Fibroblast of skin of back (primary cell): ENCODE data around the gene DNAJB4.
"Not testable (repeated sequence)": the region's sequence is repeated elsewhere in the genome, so short reads cannot be mapped to it uniquely, and the experiment has no call there.

Source experiments
- DNase-seq: peaks from one replicate; pipeline ENCODE4 v3.0.0-alpha.2; 2013

DNAJB4 gene

DNA sequence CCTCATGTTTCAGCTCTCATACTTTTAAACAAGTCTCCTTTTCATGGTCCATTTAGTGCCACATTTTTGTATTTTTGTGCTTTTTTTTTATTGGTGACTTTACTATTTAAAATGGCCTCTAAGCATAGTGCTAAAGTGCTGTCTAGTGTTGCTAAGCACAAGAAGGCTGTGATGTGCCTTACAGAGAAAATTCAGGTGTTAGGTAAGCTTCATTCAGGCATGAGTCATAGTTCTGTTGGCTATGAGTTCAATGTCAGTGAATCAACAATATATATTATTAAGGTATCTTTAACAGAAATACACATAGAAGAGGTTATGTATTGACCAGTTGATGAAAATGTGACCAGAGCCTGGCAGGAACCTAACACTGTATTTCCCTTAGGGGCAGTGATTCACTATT lies 13.1 kb upstream of the DNAJB4 start:
- no peak for DNase-seq

GRCh38 chr1:77994117-77994705 lies 10.5 kb upstream of the DNAJB4 start:
- no peak for DNase-seq

- no peak for DNase-seq
These were observed 8.0 kb upstream of the DNAJB4 start for GRCh38 chr1:77996734-77997133.

DNA sequence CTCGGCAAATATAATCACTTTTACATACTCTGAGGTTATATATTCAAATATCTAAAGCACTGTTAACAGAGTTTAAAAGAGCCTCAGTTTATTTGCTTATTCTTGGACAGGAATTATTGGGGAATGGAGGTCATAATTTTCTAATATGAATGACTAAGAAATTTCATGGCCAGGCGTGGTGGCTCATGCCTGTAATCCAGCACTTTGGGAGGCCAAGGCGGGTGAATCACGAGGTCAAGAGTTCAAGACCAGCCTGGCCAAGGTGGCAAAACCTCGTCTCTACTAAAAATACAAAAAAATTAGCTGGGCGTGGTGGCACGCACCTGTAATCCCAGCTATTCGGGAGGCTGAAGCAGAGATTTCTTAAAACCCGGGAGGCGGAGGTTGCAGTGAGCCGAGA lies 4.2 kb upstream of the DNAJB4 start:
- not testable (repeated sequence) for DNase-seq

GRCh38 chr1:78003070-78003746 lies 1.5 kb upstream of the DNAJB4 start:
- DNase-seq = no peak

DNA sequence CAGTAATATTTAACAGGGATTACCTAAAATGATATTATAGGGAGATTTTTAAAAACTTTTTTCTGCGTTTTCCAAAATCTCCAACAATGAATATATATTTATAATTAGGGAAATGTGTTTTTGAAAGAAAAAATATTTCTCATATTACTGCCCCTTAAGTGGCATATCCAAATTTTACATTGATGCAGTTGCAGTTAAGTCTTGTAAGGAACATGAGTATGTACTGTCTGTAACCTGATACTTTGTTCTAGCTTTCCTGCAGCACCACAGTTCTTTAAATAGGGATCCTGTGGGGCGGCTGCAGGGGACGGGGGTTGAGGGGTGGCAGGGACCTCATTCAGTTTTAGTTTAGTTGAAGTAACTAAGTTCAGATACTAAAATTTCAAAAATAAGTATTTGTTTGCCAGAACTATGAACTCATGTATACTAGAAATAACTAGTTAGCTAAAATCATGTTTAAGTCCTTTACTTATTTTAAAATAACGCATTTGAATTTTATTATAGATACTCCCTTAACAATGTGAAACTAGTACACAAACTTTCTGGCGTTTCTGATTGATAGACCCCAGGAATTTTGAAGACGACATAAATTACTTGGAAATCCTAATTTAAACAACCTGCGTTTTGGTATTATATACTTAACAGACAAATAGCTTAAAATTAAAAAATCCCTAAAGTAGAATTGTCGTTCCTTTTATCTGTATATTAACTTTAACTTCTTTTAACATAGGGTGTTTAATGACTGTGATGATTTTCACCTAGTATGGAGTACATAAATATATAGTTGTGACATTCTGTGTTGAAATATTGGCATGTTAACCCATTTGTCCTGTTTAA lies 639 bp upstream of the DNAJB4 start:
- peak; percentile 85 for DNase-seq

GRCh38 chr1:78005448-78005722 lies 646 bp downstream of the DNAJB4 start:
- no peak for DNase-seq

DNA sequence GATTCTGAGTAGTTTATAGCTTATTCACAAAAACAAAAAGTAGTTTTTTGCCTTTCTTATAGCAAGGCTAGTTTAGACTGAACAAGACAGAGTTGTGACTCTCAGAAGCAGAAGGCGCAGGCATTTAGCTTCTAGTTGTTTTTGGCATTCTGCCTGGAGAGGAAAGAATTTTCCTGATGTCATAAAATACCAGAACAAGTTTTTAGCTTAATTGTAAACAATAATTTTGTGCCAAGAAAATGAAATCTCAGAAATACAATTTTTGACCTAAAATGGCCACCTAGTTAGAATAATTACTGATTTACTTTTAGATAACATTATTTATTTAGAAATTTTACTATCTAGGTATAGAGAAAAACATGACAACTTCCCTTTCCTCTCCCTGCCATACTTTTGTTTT lies 1.0 kb downstream of the DNAJB4 start:
- DNase-seq = peak; percentile 94

DNA sequence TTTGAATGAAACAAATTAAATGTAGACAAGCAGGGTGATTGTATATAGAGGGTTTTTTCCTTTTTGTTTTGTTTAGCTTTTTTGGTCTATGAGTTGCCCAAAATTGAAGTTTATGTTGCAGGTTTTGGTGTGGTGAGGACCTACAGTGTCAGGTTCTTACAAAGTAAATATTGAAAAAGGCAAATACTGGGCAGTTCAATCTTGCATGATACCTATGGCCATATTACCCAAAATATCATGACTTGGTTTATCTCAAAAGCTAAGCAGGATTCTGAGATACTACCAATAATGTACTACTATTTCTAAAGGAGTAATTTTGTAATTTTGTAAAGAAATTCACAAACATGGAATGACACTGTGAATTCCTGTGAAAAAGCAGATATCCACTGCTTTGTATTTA lies 1.8 kb downstream of the DNAJB4 start:
- no peak for DNase-seq

GRCh38 chr1:78007677-78008341 lies 3.1 kb downstream of the DNAJB4 start:
- no peak for DNase-seq

GRCh38 chr1:78009276-78009675 lies 4.5 kb downstream of the DNAJB4 start:
- no peak for DNase-seq

- peak; percentile 26 for DNase-seq
These were observed 5.1 kb downstream of the DNAJB4 start for GRCh38 chr1:78009836-78010235.

- no peak for DNase-seq
These were observed 6.3 kb downstream of the DNAJB4 start for GRCh38 chr1:78011050-78011449.

DNA sequence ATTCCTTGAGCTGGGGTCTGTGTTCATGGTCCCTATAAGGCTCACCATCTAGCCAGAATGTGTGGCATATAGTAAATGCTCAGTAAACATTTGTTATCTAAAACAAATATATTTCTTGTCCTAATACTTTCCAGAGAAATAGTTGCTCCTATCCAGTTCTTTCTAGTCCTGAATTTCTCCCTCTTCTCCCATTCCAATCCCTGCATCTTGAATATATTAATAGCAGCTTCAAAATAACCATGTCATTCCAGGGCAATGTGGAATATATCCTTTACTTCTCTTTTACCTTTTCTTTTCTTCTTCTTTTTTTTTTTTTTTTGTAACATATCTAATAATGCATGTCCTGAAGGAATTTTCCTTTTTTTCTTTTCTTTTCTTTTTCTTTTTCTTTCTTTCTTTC lies 10.4 kb downstream of the DNAJB4 start:
- no peak for DNase-seq

DNA sequence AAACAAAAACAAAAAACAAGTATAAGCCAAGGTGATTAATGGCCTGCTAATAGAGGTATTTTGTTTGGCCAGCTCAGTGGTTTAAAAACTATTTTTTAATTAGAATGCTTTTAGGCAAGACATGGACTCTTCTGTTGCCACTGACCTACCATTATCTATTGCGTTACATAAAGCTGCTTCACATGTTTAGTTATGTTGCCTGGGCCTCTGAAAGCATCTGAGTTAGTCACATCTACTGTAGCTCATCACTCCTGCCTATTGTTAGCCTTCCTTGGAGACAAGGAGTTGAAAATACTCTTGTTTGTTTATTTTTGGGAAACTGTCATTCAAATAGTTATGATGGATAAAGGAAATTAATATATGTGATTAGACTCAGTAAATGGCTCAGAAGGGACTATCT lies 14.3 kb downstream of the DNAJB4 start:
- DNase-seq = no peak

DNA sequence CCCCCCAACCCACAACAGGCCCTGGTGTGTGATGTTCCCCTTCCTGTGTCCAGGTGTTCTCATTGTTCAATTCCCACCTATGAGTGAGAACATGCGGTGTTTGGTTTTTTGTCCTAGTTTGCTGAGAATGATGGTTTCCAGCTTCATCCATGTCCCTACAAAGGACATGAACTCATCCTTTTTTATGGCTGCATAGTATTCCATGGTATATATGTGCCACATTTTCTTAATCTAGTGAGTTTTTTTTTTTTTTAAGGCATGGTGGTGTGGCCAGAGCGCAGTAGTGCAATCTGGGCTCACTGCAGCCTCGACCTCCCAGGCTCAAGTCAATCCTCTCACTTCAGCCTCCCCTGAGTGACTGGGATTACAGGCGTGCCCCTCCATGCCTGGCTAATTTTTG lies 16.4 kb downstream of the DNAJB4 start:
- DNase-seq = not testable (repeated sequence)

GRCh38 chr1:78029793-78030192 lies 25.1 kb downstream of the DNAJB4 start:
- DNase-seq = no peak

DNA sequence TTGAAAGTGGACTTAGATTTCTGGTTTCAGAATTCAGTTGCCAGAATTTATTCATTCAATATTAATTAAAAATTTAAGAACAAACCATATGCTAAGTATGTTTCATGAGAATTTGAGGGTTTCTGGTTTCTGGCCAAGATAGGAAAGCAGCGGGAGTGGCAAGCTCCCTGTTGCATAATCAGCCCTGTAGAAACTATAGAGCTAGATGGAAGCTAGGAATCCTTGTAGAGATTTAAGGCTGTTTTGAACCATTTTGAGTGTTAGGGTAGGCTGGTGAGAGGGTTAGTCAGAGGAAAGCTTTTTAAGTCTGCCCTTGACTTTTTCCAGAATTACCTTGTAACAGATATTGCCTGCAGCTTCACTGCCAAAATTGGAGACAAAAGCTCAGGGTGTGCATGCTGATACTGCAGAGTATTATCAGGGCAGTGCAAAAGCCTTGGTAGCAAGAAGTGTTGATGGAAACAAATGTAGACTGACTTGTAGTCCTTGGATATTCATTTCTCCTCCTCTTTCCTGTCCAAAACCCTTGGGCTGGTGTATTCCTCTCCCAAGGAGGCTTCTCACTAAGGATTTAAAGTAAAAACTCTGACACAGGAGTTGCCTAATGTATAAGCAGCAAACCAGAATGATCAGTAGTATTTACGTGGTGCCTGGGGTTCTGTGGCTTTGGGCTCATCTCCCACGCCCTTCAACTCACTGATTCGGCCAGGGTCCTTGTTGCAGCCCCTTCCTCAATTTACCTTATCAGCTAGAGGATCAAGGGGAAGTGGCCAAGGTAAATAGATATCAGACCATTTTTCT lies 28.5 kb downstream of the DNAJB4 start:
- no peak for DNase-seq

DNA sequence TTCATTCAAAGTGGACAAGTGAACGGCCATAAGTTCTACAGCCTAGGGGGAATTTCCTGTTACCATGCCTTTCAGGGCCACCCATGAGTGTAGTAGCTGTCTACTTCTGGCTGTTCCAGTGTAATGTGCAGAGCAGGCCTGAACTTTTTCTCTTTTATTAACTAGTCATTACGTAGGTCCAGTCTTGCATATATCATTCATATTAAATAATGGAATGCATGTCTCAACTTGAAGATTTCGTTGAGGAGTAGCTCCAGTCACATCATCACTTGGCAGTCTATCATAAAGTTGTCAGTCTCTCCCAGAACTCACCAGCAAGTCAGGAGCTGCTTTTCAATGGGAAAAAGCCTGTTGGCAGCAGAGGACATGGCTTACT lies 29.0 kb downstream of the DNAJB4 start:
- DNase-seq = no peak

DNA sequence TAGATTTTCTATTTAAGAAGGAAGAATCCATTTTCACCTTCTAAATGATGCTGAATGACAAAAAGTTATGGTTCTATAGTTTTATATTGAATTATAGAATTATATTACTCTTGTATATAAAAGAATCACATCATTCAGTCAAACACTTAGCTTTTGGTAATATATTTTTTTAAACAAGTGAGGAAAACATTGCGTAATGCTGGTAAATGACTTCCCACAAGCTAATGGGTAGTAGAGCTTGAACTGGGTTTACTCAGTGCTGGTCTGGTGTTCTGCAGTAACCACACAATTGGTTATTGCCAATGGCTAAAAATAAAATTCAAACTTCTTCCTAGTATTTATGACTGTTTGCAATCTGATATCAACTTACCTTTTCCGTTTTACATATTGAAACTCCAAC lies 30.4 kb downstream of the DNAJB4 start:
- no peak for DNase-seq

DNA sequence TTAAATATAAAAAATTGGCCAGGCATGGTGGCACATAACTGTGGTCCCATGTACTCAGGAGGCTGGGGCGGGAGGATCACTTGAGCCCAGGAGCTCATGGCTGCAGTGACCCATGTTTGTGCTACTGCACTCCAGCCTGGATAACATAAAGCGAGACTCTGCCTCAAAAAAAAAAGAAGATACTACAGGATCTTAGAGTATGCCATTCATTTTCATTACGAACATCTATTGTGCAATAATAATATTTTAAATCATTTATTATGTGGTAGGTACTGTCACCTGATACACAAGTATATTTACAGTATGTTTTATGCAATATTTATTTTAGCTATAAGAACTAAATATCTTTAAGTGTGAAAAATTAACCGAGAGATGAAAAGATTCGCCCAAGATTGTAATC lies 31.7 kb downstream of the DNAJB4 start:
- no peak for DNase-seq

GRCh38 chr1:78038071-78038470 lies 33.3 kb downstream of the DNAJB4 start:
- peak; percentile 26 for DNase-seq

DNA sequence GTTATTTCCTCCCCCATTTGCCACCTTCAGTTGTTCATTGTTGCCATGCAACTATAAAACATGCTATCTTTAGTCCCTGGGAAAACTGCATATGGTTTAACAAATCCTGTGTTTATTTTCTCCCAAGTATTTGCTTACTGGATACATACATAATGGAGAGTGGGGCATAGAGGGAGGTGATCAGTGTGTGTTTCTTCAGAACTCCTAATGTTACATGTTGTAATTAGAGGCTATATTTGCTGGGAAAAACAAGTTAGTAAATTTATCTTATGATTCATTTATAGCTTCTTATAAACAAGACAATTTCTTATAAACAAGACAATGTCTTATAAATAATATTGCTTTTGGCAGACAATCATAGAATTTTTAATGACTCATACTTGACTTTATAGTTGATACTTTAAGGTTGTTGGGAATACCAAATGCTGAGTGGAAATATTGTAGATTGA lies 33.8 kb downstream of the DNAJB4 start:
- peak; percentile 38 for DNase-seq
